Hepatocyte (in vitro differentiated cells): ENCODE data around the gene CUL9. TPM values are rescaled to one million over a fixed set of nuclear protein-coding genes. Genes with fewer than 3 reads are reported as not detected.
A peak's percentile ranks its signal among the peaks of the same experiment; 100 is the strongest.

Experiments
- DNase-seq: peaks from one replicate; pipeline ENCODE4 v3.0.0-alpha.2; 2016; ENCODE audit warnings: low spot score
- H2AFZ ChIP-seq: fragments of 200-600 bp; sonication (generic); 2 replicates; pipeline ENCODE4 v1.6.0; 2016; ENCODE audit warnings: antibody characterized with exemption, mild to moderate bottlenecking
- H3K27ac ChIP-seq: fragments of 200-600 bp; sonication (generic); 2 replicates; pipeline ENCODE4 v1.5.1; 2016; ENCODE audit warnings: mild to moderate bottlenecking
- H3K27me3 ChIP-seq: fragments of 200-600 bp; sonication (generic); 2 replicates; pipeline ENCODE4 v1.6.1; 2016
- H3K36me3 ChIP-seq: fragments of 200-600 bp; sonication (generic); replicated peaks from 2 replicates; pipeline ENCODE4 v1.5.1; 2016; ENCODE audit warnings: low read depth; ENCODE audit not compliant: insufficient read depth
- H3K4me1 ChIP-seq: fragments of 200-600 bp; sonication (generic); 2 replicates; pipeline ENCODE4 v1.5.1; 2016; ENCODE audit warnings: mild to moderate bottlenecking, moderate library complexity; ENCODE audit not compliant: insufficient read depth
- H3K4me2 ChIP-seq: fragments of 200-600 bp; sonication (generic); 2 replicates; pipeline ENCODE4 v1.6.0; 2016
- H3K4me3 ChIP-seq: fragments of 200-600 bp; sonication (generic); 2 replicates; pipeline ENCODE4 v1.5.1; 2016; ENCODE audit warnings: mild to moderate bottlenecking
- H3K79me2 ChIP-seq: fragments of 200-600 bp; sonication (generic); 2 replicates; pipeline ENCODE4 v1.6.0; 2017; ENCODE audit warnings: mild to moderate bottlenecking
- H3K9me2 ChIP-seq: fragments of 200-600 bp; sonication (generic); replicated peaks from 2 replicates; pipeline ENCODE4 v1.6.0; 2017; ENCODE audit warnings: mild to moderate bottlenecking; ENCODE audit not compliant: insufficient read depth
- H3K9me3 ChIP-seq: fragments of 200-600 bp; sonication (generic); 2 replicates; pipeline ENCODE4 v1.5.1; 2016; ENCODE audit warnings: low read depth, mild to moderate bottlenecking
- H4K20me1 ChIP-seq: fragments of 200-600 bp; sonication (generic); 2 replicates; pipeline ENCODE4 v1.6.0; 2016; ENCODE audit warnings: mild to moderate bottlenecking; ENCODE audit not compliant: insufficient read depth, poor library complexity, severe bottlenecking
- CTCF ChIP-seq: fragments of 200-600 bp; sonication (generic); IDR thresholded peaks from 2 replicates; pipeline ENCODE4 v1.5.1; 2016; ENCODE audit warnings: antibody characterized with exemption, mild to moderate bottlenecking; ENCODE audit not compliant: poor library complexity
- EZH2 ChIP-seq: fragments of 200-600 bp; sonication (generic); IDR thresholded peaks from 2 replicates; pipeline ENCODE4 v1.6.1; 2016; ENCODE audit warnings: antibody characterized with exemption, mild to moderate bottlenecking, borderline replicate concordance
- EZH2phosphoT487 ChIP-seq: fragments of 200-600 bp; sonication (generic); IDR thresholded peaks from one replicate; pipeline ENCODE4 v1.6.1; 2018; ENCODE audit warnings: antibody characterized with exemption, mild to moderate bottlenecking, low read depth, moderate library complexity; ENCODE audit not compliant: unreplicated experiment, severe bottlenecking
- WGBS: methylation state at CpG from one replicate; pipeline ENCODE4 v1.1.6; 2016; ENCODE audit warnings: low lambda C conversion rate; ENCODE audit errors: missing lambda C conversion rate; 5-methylcytosine and 5-hydroxymethylcytosine counted together
- polyA plus RNA-seq: library from polyadenylated mRNA; unstranded; fragments of >200 nt; fragmentation: Nextera tagmentation; extraction: Ambion mirVana; gene quantifications from 2 replicates; pipeline ENCODE4 v1.2.1, GENCODE V29; 2016
- total RNA-seq: library from RNA; depleted of rRNA; stranded (reverse); fragments of >200 nt; gene quantifications from 2 replicates; pipeline ENCODE4 v1.2.3, GENCODE V29; 2014

CUL9 gene
- total and polyA plus RNA-seq, 2 experiments from 2014 or later: 20.1 to 26.2 TPM

GRCh38 chr6:43172104-43173007, 9.6 kb upstream of the CUL9 start:
- Histone ChIP-seq H3K4me2 (peak overlapping the region; percentile 73), H3K4me1 (peaks cover 23% of the 10 kb centered on the region), H3K79me2 (peaks cover 36% of the 10 kb centered on the region), H3K4me3 (peak overlapping the region; percentile 74), H3K9me3 (no peaks in the 10 kb centered on the region), H3K36me3 (no peaks in the 10 kb centered on the region), H3K9me2 (no peaks in the 10 kb centered on the region), H2AFZ (peak overlapping the region; percentile 41), H3K27ac (peak overlapping the region; percentile 92), H3K27me3 (no peaks in the 10 kb centered on the region), H4K20me1 (peaks cover 18% of the 10 kb centered on the region)
- no peak for TF ChIP-seq EZH2
- WGBS: 2% methylated on average over 23 of the region's 46 CpGs
- DNase-seq: peak; percentile 62

- Histone ChIP-seq H3K9me2 (no peaks in the 10 kb centered on the region), H3K9me3 (no peaks in the 10 kb centered on the region), H3K4me2 (peak overlapping the region; percentile 73), H3K27ac (peak overlapping the region; percentile 92), H3K27me3 (no peaks in the 10 kb centered on the region), H2AFZ (no peak overlapping the region), H3K4me1 (peaks cover 23% of the 10 kb centered on the region), H4K20me1 (peaks cover 18% of the 10 kb centered on the region), H3K4me3 (no peak overlapping the region), H3K36me3 (no peaks in the 10 kb centered on the region), H3K79me2 (peaks cover 36% of the 10 kb centered on the region)
- DNase-seq: no peak
- 55% methylated on average over 11 of the region's 11 CpGs for WGBS
- TF ChIP-seq EZH2phosphoT487 (no peak), EZH2 (no peak), CTCF (no peak)
Observed at GRCh38 chr6:43173591-43174262, 8.3 kb upstream of the CUL9 start.

GRCh38 chr6:43174263-43175112, 7.5 kb upstream of the CUL9 start:
- Histone ChIP-seq H2AFZ (no peak overlapping the region), H3K27me3 (no peaks in the 10 kb centered on the region), H3K79me2 (peaks cover 36% of the 10 kb centered on the region), H3K4me1 (peaks cover 23% of the 10 kb centered on the region), H3K9me2 (no peaks in the 10 kb centered on the region), H3K36me3 (no peaks in the 10 kb centered on the region), H3K9me3 (no peaks in the 10 kb centered on the region), H3K4me3 (peak overlapping the region; percentile 14), H4K20me1 (peaks cover 18% of the 10 kb centered on the region), H3K4me2 (peak overlapping the region; percentile 73), H3K27ac (peak overlapping the region; percentile 92)
- WGBS: 1% methylated on average over 32 of the region's 32 CpGs
- TF ChIP-seq EZH2 (no peak), CTCF (no peak), EZH2phosphoT487 (no peak)
- DNase-seq: peak; percentile 99
